Keratinocyte (primary cell): ENCODE results near the gene CYP19A1. TPM values are rescaled to one million over a fixed set of nuclear protein-coding genes. Genes with fewer than 3 reads are reported as not detected.

ENCODE experiments used
- DNase-seq: peaks from one replicate; pipeline ENCODE4 v3.0.0-alpha.2; 2011; ENCODE audit warnings: low read depth, missing footprints, low spot score
- FAIRE-seq: peaks from 2 replicates; lab custom pipeline; 2011; peaks lifted over from hg19 to GRCh38; lab: Jason Lieb, UNC
- H2AFZ ChIP-seq: 2 replicates; pipeline ENCODE4 v1.6.0; 2012; ENCODE audit warnings: low read length, control low read depth, inconsistent platforms; ENCODE audit not compliant: control insufficient read depth
- H3K27ac ChIP-seq: 2 replicates; pipeline ENCODE4 v1.5.1; 2011; ENCODE audit warnings: low read length; ENCODE audit not compliant: control insufficient read depth, insufficient read depth
- H3K27me3 ChIP-seq: 3 replicates; pipeline ENCODE4 v1.6.0; 2011; ENCODE audit warnings: low read length; ENCODE audit not compliant: control insufficient read depth, insufficient read depth; ENCODE audit errors: extremely low read depth
- H3K36me3 ChIP-seq, 2 experiments: 2 replicates in 1 of 2; 3 replicates in 1 of 2; pipeline ENCODE4 v1.5.1; 2011; ENCODE audit warnings: low read length in 2 of 2, mild to moderate bottlenecking in 1 of 2; ENCODE audit not compliant: control insufficient read depth in 2 of 2, insufficient read depth in 2 of 2; ENCODE audit errors: extremely low read depth in 1 of 2
- H3K4me1 ChIP-seq: 3 replicates; pipeline ENCODE4 v1.5.1; 2011; ENCODE audit warnings: low read length; ENCODE audit not compliant: control insufficient read depth, insufficient read depth; ENCODE audit errors: extremely low read depth
- H3K4me2 ChIP-seq: 3 replicates; pipeline ENCODE4 v1.6.0; 2011; ENCODE audit warnings: low read depth, low read length; ENCODE audit not compliant: control insufficient read depth, insufficient read depth; ENCODE audit errors: extremely low read depth
- H3K4me3 ChIP-seq, 3 experiments: fragments of 200-600 bp in 1 of 3; sonication (generic) in 1 of 3; 2 replicates in 2 of 3; 3 replicates in 1 of 3; pipeline ENCODE4 v1.5.1; 2011 to 2016; ENCODE audit warnings: low read length in 3 of 3, mild to moderate bottlenecking in 3 of 3, control low read depth in 2 of 3, inconsistent platforms in 1 of 3, low read depth in 1 of 3, mixed read lengths in 1 of 3, mixed run types in 1 of 3, moderate library complexity in 1 of 3; ENCODE audit not compliant: control insufficient read depth in 2 of 3, insufficient read depth in 2 of 3; ENCODE audit errors: extremely low read depth in 1 of 3
- H3K79me2 ChIP-seq: 2 replicates; pipeline ENCODE4 v1.6.0; 2012; ENCODE audit warnings: low read length; ENCODE audit not compliant: control insufficient read depth, insufficient read depth
- H3K9ac ChIP-seq: 3 replicates; pipeline ENCODE4 v1.6.0; 2011; ENCODE audit warnings: low read length; ENCODE audit not compliant: control insufficient read depth, insufficient read depth; ENCODE audit errors: extremely low read depth
- H3K9me1 ChIP-seq: 3 replicates; pipeline ENCODE4 v1.6.0; 2011; ENCODE audit warnings: low read length; ENCODE audit not compliant: control insufficient read depth, insufficient read depth; ENCODE audit errors: extremely low read depth
- H3K9me3 ChIP-seq: 2 replicates; pipeline ENCODE4 v1.5.1; 2012; ENCODE audit warnings: low read depth, low read length; ENCODE audit not compliant: control insufficient read depth
- H4K20me1 ChIP-seq: 3 replicates; pipeline ENCODE4 v1.6.0; 2011; ENCODE audit warnings: low read length; ENCODE audit not compliant: control insufficient read depth, insufficient read depth; ENCODE audit errors: extremely low read depth
- EZH2 ChIP-seq: IDR thresholded peaks from one replicate; pipeline ENCODE4 v1.6.1; 2012; ENCODE audit warnings: inconsistent platforms, mild to moderate bottlenecking, low read length, moderate library complexity
- dilution Hi-C: fragments of 300-500 bp; cut with MboI; formaldehyde crosslinking; loops from one replicate; pipeline ENCODE4 v1.7.0; 2020; ENCODE audit warnings: low sequenced_read_pairs; ENCODE audit not compliant: extremely low pct_ligation_motif_present
- polyA plus RNA-seq, 5 experiments: library from polyadenylated mRNA; depleted of rRNA in 3 of 5; stranded (reverse) in 3 of 5; stranded (forward) in 1 of 5; unstranded in 1 of 5; fragments of >200 nt; gene quantifications; 1 replicate in 1 of 5; 2 replicates in 3 of 5; 3 replicates in 1 of 5; pipeline versions ENCODE4 v1.2.1 to v1.2.3, GENCODE V29; 2011 to 2012; ENCODE audit warnings: missing spikeins in 2 of 5, low read depth in 1 of 5, low replicate concordance in 1 of 5
- TF ChIP-seq, protein P1 (sequence below), 3 experiments: IDR thresholded peaks in 1 of 3; conservative IDR thresholded peaks in 1 of 3; optimal IDR thresholded peaks in 1 of 3; 2 replicates in 2 of 3; 3 replicates in 1 of 3; pipeline versions ENCODE3 to v1.5.1; 2011; ENCODE audit warnings: low read length in 3 of 3, mild to moderate bottlenecking in 3 of 3, moderate library complexity in 2 of 3, control low read depth in 1 of 3, inconsistent platforms in 1 of 3; ENCODE audit not compliant: insufficient read depth in 2 of 3; ENCODE audit errors: extremely low read depth in 1 of 3

The CYP19A1 gene
- polyA plus RNA-seq, 1 donor (not counting 4 experiments of a cell fraction or from before 2014, with no cell fraction given), result not detected

DNA sequence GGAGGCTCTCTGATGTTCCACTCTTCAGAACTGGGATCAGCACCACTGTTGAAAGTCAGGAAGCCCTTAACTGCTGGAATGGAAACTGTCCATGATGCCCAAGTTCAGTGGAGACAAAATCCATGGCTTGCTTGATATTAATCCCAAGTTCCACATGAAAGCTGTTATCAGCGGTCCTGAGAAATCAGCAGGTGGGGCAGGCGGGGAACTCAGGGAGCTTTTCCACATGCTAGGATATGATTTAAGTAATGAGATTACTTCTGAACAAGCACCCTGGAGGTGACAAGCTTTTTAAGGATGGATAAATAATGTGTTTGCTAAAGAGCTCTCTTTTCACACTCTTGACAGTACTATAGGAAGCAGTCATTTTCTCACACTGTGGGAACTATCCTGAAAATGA lies 82.9 kb downstream of the CYP19A1 start:
- no peaks in the 10 kb centered on the region for H4K20me1 ChIP-seq
- no peaks in the 10 kb centered on the region for H3K9me1 ChIP-seq
- no peak overlapping the region for H2AFZ ChIP-seq
- H3K4me1 ChIP-seq, result no peaks in the 10 kb centered on the region
- no peak overlapping the region for H3K4me2 ChIP-seq
- dilution Hi-C loops, result no loop called here
- FAIRE-seq (no peak), DNase-seq (no peak)
- H3K79me2 ChIP-seq, result no peaks in the 10 kb centered on the region
- no peak overlapping the region for H3K4me3 ChIP-seq
- H3K9me3 ChIP-seq, result no peaks in the 10 kb centered on the region
- no peak overlapping the region for H3K27ac ChIP-seq
- TF ChIP-seq, protein P1, sequence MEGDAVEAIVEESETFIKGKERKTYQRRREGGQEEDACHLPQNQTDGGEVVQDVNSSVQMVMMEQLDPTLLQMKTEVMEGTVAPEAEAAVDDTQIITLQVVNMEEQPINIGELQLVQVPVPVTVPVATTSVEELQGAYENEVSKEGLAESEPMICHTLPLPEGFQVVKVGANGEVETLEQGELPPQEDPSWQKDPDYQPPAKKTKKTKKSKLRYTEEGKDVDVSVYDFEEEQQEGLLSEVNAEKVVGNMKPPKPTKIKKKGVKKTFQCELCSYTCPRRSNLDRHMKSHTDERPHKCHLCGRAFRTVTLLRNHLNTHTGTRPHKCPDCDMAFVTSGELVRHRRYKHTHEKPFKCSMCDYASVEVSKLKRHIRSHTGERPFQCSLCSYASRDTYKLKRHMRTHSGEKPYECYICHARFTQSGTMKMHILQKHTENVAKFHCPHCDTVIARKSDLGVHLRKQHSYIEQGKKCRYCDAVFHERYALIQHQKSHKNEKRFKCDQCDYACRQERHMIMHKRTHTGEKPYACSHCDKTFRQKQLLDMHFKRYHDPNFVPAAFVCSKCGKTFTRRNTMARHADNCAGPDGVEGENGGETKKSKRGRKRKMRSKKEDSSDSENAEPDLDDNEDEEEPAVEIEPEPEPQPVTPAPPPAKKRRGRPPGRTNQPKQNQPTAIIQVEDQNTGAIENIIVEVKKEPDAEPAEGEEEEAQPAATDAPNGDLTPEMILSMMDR (optimal IDR thresholded peaks at IDR 0.05 in 1 of 3, IDR thresholded peaks at IDR 0.05 in 1 of 3, conservative IDR thresholded peaks at IDR 0.05 in 1 of 3; ENCODE audit: extremely low read depth in 1 of 3, insufficient read depth in 2 of 3, low read length in 3 of 3), result no peak
- no peak for TF ChIP-seq EZH2
- H3K27me3 ChIP-seq, result no peaks in the 10 kb centered on the region
- H3K9ac ChIP-seq, result no peak overlapping the region
- no peaks in the 10 kb centered on the region for H3K36me3 ChIP-seq

DNA sequence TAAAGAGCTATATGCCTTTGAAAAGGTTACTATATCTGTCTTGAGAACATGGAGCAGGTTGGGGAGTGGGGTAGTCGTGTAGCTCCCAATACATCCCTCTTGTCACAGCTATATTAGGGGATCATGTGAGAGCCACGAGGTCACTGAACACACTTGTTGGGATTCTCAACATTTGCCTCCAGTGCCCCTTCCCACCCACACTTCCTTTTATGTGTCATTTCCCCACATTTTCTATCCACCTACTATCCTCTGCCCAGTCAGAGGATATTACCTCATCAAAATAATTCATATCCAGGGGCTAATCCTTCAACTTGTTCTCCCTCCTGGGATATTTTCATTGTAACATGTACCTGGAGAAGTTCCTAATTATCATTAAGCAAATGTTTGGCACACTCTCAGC lies 85.0 kb downstream of the CYP19A1 start:
- H4K20me1 ChIP-seq, result no peaks in the 10 kb centered on the region
- no peak overlapping the region for H3K9ac ChIP-seq
- no peaks in the 10 kb centered on the region for H3K27me3 ChIP-seq
- no peaks in the 10 kb centered on the region for H3K9me1 ChIP-seq
- H3K9me3 ChIP-seq, result no peaks in the 10 kb centered on the region
- DNase-seq (no peak), FAIRE-seq (no peak)
- H3K4me2 ChIP-seq, result no peak overlapping the region
- no peak overlapping the region for H3K27ac ChIP-seq
- no peaks in the 10 kb centered on the region for H3K36me3 ChIP-seq
- no peak overlapping the region for H3K4me3 ChIP-seq
- dilution Hi-C loops, result no loop called here
- no peaks in the 10 kb centered on the region for H3K79me2 ChIP-seq
- TF ChIP-seq, protein P1 (optimal IDR thresholded peaks at IDR 0.05 in 1 of 3, IDR thresholded peaks at IDR 0.05 in 1 of 3, conservative IDR thresholded peaks at IDR 0.05 in 1 of 3; ENCODE audit: extremely low read depth in 1 of 3, insufficient read depth in 2 of 3, low read length in 3 of 3), result no peak
- no peak for TF ChIP-seq EZH2
- no peaks in the 10 kb centered on the region for H3K4me1 ChIP-seq
- H2AFZ ChIP-seq, result no peak overlapping the region
